Measurements from ENCODE around the gene APLF.

- no peak for TF ChIP-seq CTCF (IDR thresholded peaks at IDR 0.05)
- TF ChIP-seq POLR2A (IDR thresholded peaks at IDR 0.05), result no peak
These were observed 7.7 kb downstream of the APLF start for GRCh38 chr2:68475110-68475509.
